HFF-Myc (cell line): Measurements from ENCODE around the gene AEBP1.

Source experiments
- DNase-seq: peaks from one replicate; pipeline ENCODE4 v3.0.0-alpha.2; 2011; ENCODE audit warnings: low read depth; ENCODE audit errors: extremely low read depth
- H3K4me3 ChIP-seq: replicated peaks from 2 replicates; pipeline ENCODE4 v1.5.1; 2011; ENCODE audit warnings: low read depth, mild to moderate bottlenecking, control low read depth, low read length
- CTCF ChIP-seq: IDR thresholded peaks from 2 replicates; pipeline ENCODE4 v1.5.1; 2012; ENCODE audit warnings: mild to moderate bottlenecking, low read depth, low read length, control low read depth; ENCODE audit errors: missing control alignments

The AEBP1 gene

GRCh38 chr7:44152971-44153947, 49.1 kb downstream of the AEBP1 start:
- no peak for TF ChIP-seq CTCF
- DNase-seq: no peak
- H3K4me3 ChIP-seq: no peak overlapping the region

- DNase-seq: no peak
- H3K4me3 ChIP-seq: no peak overlapping the region
Observed at GRCh38 chr7:44153948-44154335, 49.8 kb downstream of the AEBP1 start.

GRCh38 chr7:44154703-44155102, 50.6 kb downstream of the AEBP1 start:
- TF ChIP-seq CTCF: no peak
- DNase-seq: no peak
- no peak overlapping the region for H3K4me3 ChIP-seq

More at GRCh38 chr7:44153948-44154335, 49.8 kb downstream of the AEBP1 start:
- no peak for TF ChIP-seq CTCF

GRCh38 chr7:44155191-44156185, 51.3 kb downstream of the AEBP1 start:
- TF ChIP-seq CTCF: no peak
- no peak overlapping the region for H3K4me3 ChIP-seq
- no peak for DNase-seq

- DNase-seq: no peak
Observed at GRCh38 chr7:44156453-44157010, 52.4 kb downstream of the AEBP1 start.

More at GRCh38 chr7:44156453-44157010, 52.4 kb downstream of the AEBP1 start:
- TF ChIP-seq CTCF: no peak
- no peak overlapping the region for H3K4me3 ChIP-seq
